HG03520 (cell line): ENCODE data around the gene IL36B.

Experiments used
- ATAC-seq: cut with Tn5 transposase; IDR thresholded peaks from one replicate; pipeline ENCODE4 v1.9.1; 2021; ENCODE audit warnings: mild to moderate bottlenecking, moderate library complexity; ENCODE audit not compliant: unreplicated experiment

Gene IL36B

GRCh38 chr2:113056521-113056920, 3.9 kb upstream of the IL36B start:
- no peak for ATAC-seq

- no peak for ATAC-seq
These were observed 1.4 kb upstream of the IL36B start for GRCh38 chr2:113054066-113054465.

- ATAC-seq = no peak
These were observed 999 bp upstream of the IL36B start for GRCh38 chr2:113053666-113054065.

- no peak for ATAC-seq
These were observed 1.5 kb downstream of the IL36B start for GRCh38 chr2:113050921-113051895.

GRCh38 chr2:113046465-113046864, 6.2 kb downstream of the IL36B start:
- ATAC-seq = no peak

GRCh38 chr2:113041871-113042270, 10.8 kb downstream of the IL36B start:
- no peak for ATAC-seq

- ATAC-seq = no peak
These were observed 12.9 kb downstream of the IL36B start for GRCh38 chr2:113039719-113040118.

- ATAC-seq = no peak
These were observed 13.5 kb downstream of the IL36B start for GRCh38 chr2:113039158-113039557.

- no peak for ATAC-seq
These were observed 14.4 kb downstream of the IL36B start for GRCh38 chr2:113038291-113038690.

GRCh38 chr2:113036763-113037162, 15.9 kb downstream of the IL36B start:
- no peak for ATAC-seq

GRCh38 chr2:113034016-113034415, 18.7 kb downstream of the IL36B start:
- ATAC-seq = no peak

- no peak for ATAC-seq
These were observed 19.9 kb downstream of the IL36B start for GRCh38 chr2:113032737-113033136.

- ATAC-seq = no peak
These were observed 24.6 kb downstream of the IL36B start for GRCh38 chr2:113028112-113028511.

GRCh38 chr2:113027691-113028090, 25.0 kb downstream of the IL36B start:
- ATAC-seq = no peak

- ATAC-seq = no peak
These were observed 26.9 kb downstream of the IL36B start for GRCh38 chr2:113025737-113026136.

- ATAC-seq = no peak
These were observed 27.9 kb downstream of the IL36B start for GRCh38 chr2:113024764-113025163.

- ATAC-seq = no peak
These were observed 31.4 kb downstream of the IL36B start for GRCh38 chr2:113021312-113021711.

- ATAC-seq = no peak
These were observed 34.2 kb downstream of the IL36B start for GRCh38 chr2:113018509-113018908.

- ATAC-seq = no peak
These were observed 37.0 kb downstream of the IL36B start for GRCh38 chr2:113015655-113016054.

- ATAC-seq = no peak
These were observed 37.6 kb downstream of the IL36B start for GRCh38 chr2:113015042-113015441.

- ATAC-seq = no peak
These were observed 38.6 kb downstream of the IL36B start for GRCh38 chr2:113014067-113014466.

GRCh38 chr2:113013336-113013661, 39.4 kb downstream of the IL36B start:
- ATAC-seq = no peak
